Dermis lymphatic vessel endothelial cell (primary cell): Measurements from ENCODE around the gene FAM174C. TPM values are rescaled to one million over a fixed set of nuclear protein-coding genes. Genes with fewer than 3 reads are reported as not detected.

ENCODE experiments used
- total RNA-seq: library from RNA; depleted of rRNA; stranded (reverse); fragments of >200 nt; gene quantifications from 2 replicates; pipeline ENCODE4 v1.2.1, GENCODE V29; 2014

The FAM174C gene
- total RNA-seq, result 12.2 and 12.7 TPM in 2 replicates

GRCh38 chr19:1275260-1275975 lies at the start of gene FAM174C:
FAM174C (plus strand) TSS chr19:1275530; CDS start chr19:1275550, 20 bp downstream.

GRCh38 chr19:1237754-1238368 lies 37.5 kb upstream of the FAM174C start, which contains the start of gene CBARP:
CBARP (minus strand) TSS chr19:1238005; CDS start chr19:1236100, 1,905 bp downstream.

GRCh38 chr19:1241417-1242095 lies 33.8 kb upstream of the FAM174C start, which contains the start of gene ATP5F1D:
ATP5F1D (plus strand) TSS chr19:1241751; CDS start chr19:1241851, 100 bp downstream.

GRCh38 chr19:1248139-1248785 lies 27.1 kb upstream of the FAM174C start, which contains the start of gene MIDN:
MIDN (plus strand) TSS chr19:1248583; CDS start chr19:1250297, 1,714 bp downstream.

GRCh38 chr19:1269065-1269477 lies 6.3 kb upstream of the FAM174C start, which contains the start of gene CIRBP:
CIRBP (plus strand) TSS chr19:1269332; CDS start chr19:1270934, 1,602 bp downstream.

GRCh38 chr19:1285737-1286360 lies 10.5 kb downstream of the FAM174C start, which contains the start of gene EFNA2:
EFNA2 (plus strand) TSS chr19:1285873; CDS start chr19:1286169, 296 bp downstream.

Other genes with a start within 250 kb of the FAM174C start
- gene CNN2, start 248.9 kb upstream of the FAM174C start, total RNA-seq, result 54.7 and 73.7 TPM in 2 replicates
- 2.4 and 3.6 TPM in 2 replicates for gene ABCA7, start 235.4 kb upstream of the FAM174C start, total RNA-seq
- gene ARHGAP45, start 208.4 kb upstream of the FAM174C start, total RNA-seq, result 11.9 and 24.8 TPM in 2 replicates
- gene POLR2E, start 180.2 kb upstream of the FAM174C start, total RNA-seq, result 69.8 and 81.8 TPM in 2 replicates
- 369 and 438 TPM in 2 replicates for gene GPX4, start 171.5 kb upstream of the FAM174C start, total RNA-seq
- 14.4 and 15.9 TPM in 2 replicates for gene SBNO2, start 101.3 kb upstream of the FAM174C start, total RNA-seq
- gene STK11, start 69.8 kb upstream of the FAM174C start, total RNA-seq, result 80.6 and 90.6 TPM in 2 replicates
- gene CBARP, start 37.5 kb upstream of the FAM174C start, total RNA-seq, result 0.76 and 1.2 TPM in 2 replicates
- gene ATP5F1D, start 33.8 kb upstream of the FAM174C start, total RNA-seq, result 12.6 and 14.8 TPM in 2 replicates
- 5.4 and 7.2 TPM in 2 replicates for gene MIDN, start 26.9 kb upstream of the FAM174C start, total RNA-seq
- gene CIRBP, start 6.2 kb upstream of the FAM174C start, total RNA-seq, result 214 and 308 TPM in 2 replicates
- not detected in 2 replicates for gene EFNA2, start 10.3 kb downstream of the FAM174C start, total RNA-seq
- 63.5 and 98.7 TPM in 2 replicates for gene NDUFS7, start 108.4 kb downstream of the FAM174C start, total RNA-seq
- gene GAMT, start 126.0 kb downstream of the FAM174C start, total RNA-seq, result 6.0 and 6.6 TPM in 2 replicates
- gene DAZAP1, start 132.1 kb downstream of the FAM174C start, total RNA-seq, result 56.1 and 65.0 TPM in 2 replicates
- gene RPS15, start 162.9 kb downstream of the FAM174C start, total RNA-seq, result 339 and 445 TPM in 2 replicates
- gene APC2, start 174.6 kb downstream of the FAM174C start, total RNA-seq, result under 0.01 TPM in 2 replicates
- 17.0 and 17.9 TPM in 2 replicates for gene C19orf25, start 203.7 kb downstream of the FAM174C start, total RNA-seq
- gene PCSK4, start 214.8 kb downstream of the FAM174C start, total RNA-seq, result 0.52 and 0.65 TPM in 2 replicates
- 0.22 and 0.26 TPM in 2 replicates for gene REEP6, start 215.7 kb downstream of the FAM174C start, total RNA-seq
- gene ADAMTSL5, start 237.5 kb downstream of the FAM174C start, total RNA-seq, result not detected in 2 replicates
- not detected in 2 replicates for gene PLK5, start 248.5 kb downstream of the FAM174C start, total RNA-seq